HCT116 (cell line): ENCODE data around the gene ARHGAP29. TPM values are rescaled to one million over a fixed set of nuclear protein-coding genes. Genes with fewer than 3 reads are reported as not detected.

Experiments
- ATAC-seq: fragments of 200-7000 bp; cut with Tn5 transposase; 2 replicates; pipeline ENCODE4 v1.9.1; 2020; ENCODE audit warnings: mild to moderate bottlenecking, moderate library complexity
- BruUV-seq: library from RNA; stranded (reverse); fragments of 400-500 nt; replicated peaks from 2 replicates; lab custom pipeline; 2021; lab: Mats Ljungman, UMichigan
- CTCF ChIA-PET: fragments of 300-600 bp; sonication (Branson Sonifier 250); formaldehyde crosslinking; loops from one replicate; lab custom pipeline; 2021; ENCODE audit warnings: antibody characterized with exemption; lab: Charles Lee
- POLR2A ChIA-PET: fragments of 300-600, 350-600 bp; sonication (Branson Sonifier 250); formaldehyde crosslinking; loops from one replicate; lab custom pipeline; 2021; ENCODE audit warnings: antibody characterized with exemption; lab: Charles Lee
- RAD21 ChIA-PET, 2 experiments: fragments of 300-600 bp; sonication (Branson Sonifier 250); formaldehyde crosslinking; loops; one replicate each; lab custom pipeline; 2023; ENCODE audit warnings: low total read pairs in 2 of 2; ENCODE audit not compliant: uncharacterized antibody in 2 of 2, unreplicated experiment in 2 of 2, low non-redundant PET in 1 of 2; lab: Charles Lee
- DNase-seq: peaks from one replicate; pipeline ENCODE4 v3.0.0-alpha.2; 2010; ENCODE audit warnings: low read depth, low spot score
- H2AFZ ChIP-seq: fragments of 200-600 bp; shearing (Covaris generic), sonication (generic); 2 replicates; pipeline ENCODE4 v1.6.1; 2017; ENCODE audit warnings: low read depth, mixed run types, mixed read lengths, antibody characterized with exemption, low read length; ENCODE audit not compliant: poor library complexity, severe bottlenecking
- H3K27ac ChIP-seq: 2 replicates; pipeline ENCODE4 v1.5.1; 2012; ENCODE audit warnings: low read depth, low read length
- H3K27me3 ChIP-seq: fragments of 200-600 bp; sonication (generic); 2 replicates; pipeline ENCODE4 v1.6.1; 2016; ENCODE audit warnings: mixed run types, low read length, mixed read lengths; ENCODE audit not compliant: insufficient read depth
- H3K36me3 ChIP-seq, 2 experiments: fragments of 200-500 bp in 1 of 2; fragments of 200-600 bp in 1 of 2; sonication (Bioruptor generic) in 1 of 2; sonication (generic) in 1 of 2; 2 replicates each; pipeline versions ENCODE4 v1.5.1 to v1.6.1; 2014 to 2016; ENCODE audit warnings: low read length in 2 of 2, inconsistent platforms in 1 of 2, mixed read lengths in 1 of 2, mixed run types in 1 of 2; ENCODE audit not compliant: insufficient read depth in 2 of 2, control insufficient read depth in 1 of 2
- H3K4me1 ChIP-seq, 2 experiments: fragments of 200-600 bp in 1 of 2; sonication (generic) in 1 of 2; 2 replicates each; pipeline versions ENCODE4 v1.5.1 to v1.6.1; 2012 to 2017; ENCODE audit warnings: low read length in 2 of 2, inconsistent platforms in 1 of 2, mild to moderate bottlenecking in 1 of 2, mixed read lengths in 1 of 2, mixed run types in 1 of 2, moderate library complexity in 1 of 2; ENCODE audit not compliant: insufficient read depth in 2 of 2, control insufficient read depth in 1 of 2
- H3K4me2 ChIP-seq: fragments of 200-600 bp; sonication (generic); 2 replicates; pipeline ENCODE4 v1.6.1; 2017; ENCODE audit warnings: mixed run types, low read length, mixed read lengths
- H3K4me3 ChIP-seq, 2 experiments: fragments of 200-600 bp in 1 of 2; sonication (generic) in 1 of 2; replicated peaks in 1 of 2; 2 replicates each; pipeline ENCODE4 v1.5.1; 2011 to 2016; ENCODE audit warnings: low read length in 2 of 2, control low read depth in 1 of 2, low read depth in 1 of 2, mild to moderate bottlenecking in 1 of 2, mixed read lengths in 1 of 2, mixed run types in 1 of 2
- H3K79me2 ChIP-seq: fragments of 200-600 bp; sonication (generic); 2 replicates; pipeline ENCODE4 v1.6.1; 2017; ENCODE audit warnings: mild to moderate bottlenecking, mixed run types, low read length, moderate library complexity, mixed read lengths; ENCODE audit not compliant: insufficient read depth
- H3K9ac ChIP-seq: fragments of 200-600 bp; sonication (generic); 2 replicates; pipeline ENCODE4 v1.6.1; 2016; ENCODE audit warnings: low read length, mixed read lengths
- H3K9me2 ChIP-seq: fragments of 200-600 bp; sonication (generic), shearing (Covaris generic); 2 replicates; pipeline ENCODE4 v1.6.1; 2017; ENCODE audit warnings: mixed run types, mild to moderate bottlenecking, moderate library complexity; ENCODE audit not compliant: insufficient read depth
- H3K9me3 ChIP-seq, 2 experiments: fragments of 200-500 bp in 1 of 2; fragments of 200-600 bp in 1 of 2; sonication (Bioruptor generic) in 1 of 2; sonication (generic) in 1 of 2; 2 replicates each; pipeline ENCODE4 v1.6.1; 2014 to 2017; ENCODE audit warnings: low read length in 2 of 2, mixed read lengths in 2 of 2, inconsistent platforms in 1 of 2, low read depth in 1 of 2, mild to moderate bottlenecking in 1 of 2, mixed run types in 1 of 2, moderate library complexity in 1 of 2; ENCODE audit not compliant: control insufficient read depth in 1 of 2, insufficient read depth in 1 of 2
- H4K20me1 ChIP-seq: fragments of 200-600 bp; sonication (generic), shearing (Covaris generic); 2 replicates; pipeline ENCODE4 v1.6.1; 2017; ENCODE audit warnings: mixed run types, mild to moderate bottlenecking, moderate library complexity; ENCODE audit not compliant: insufficient read depth
- CEBPB ChIP-seq: IDR thresholded peaks from 2 replicates; pipeline ENCODE4 v1.6.1; 2012; ENCODE audit warnings: low read depth
- ELF1 ChIP-seq: IDR thresholded peaks from 2 replicates; pipeline ENCODE4 v1.6.1; 2012; ENCODE audit warnings: low read depth, borderline replicate concordance
- EZH2phosphoT487 ChIP-seq: fragments of 200-600 bp; IDR thresholded peaks from 2 replicates; pipeline ENCODE4 v1.6.1; 2018; ENCODE audit warnings: antibody characterized with exemption, borderline replicate concordance
- MAX ChIP-seq: IDR thresholded peaks from 2 replicates; pipeline ENCODE4 v1.6.1; 2012
- POLR2AphosphoS5 ChIP-seq: IDR thresholded peaks from 2 replicates; pipeline ENCODE4 v1.6.1; 2011; ENCODE audit warnings: mild to moderate bottlenecking, low read depth, low read length, moderate library complexity
- RAD21 ChIP-seq: IDR thresholded peaks from 2 replicates; pipeline ENCODE4 v1.6.1; 2012; ENCODE audit warnings: low read depth, mild to moderate bottlenecking
- SRF ChIP-seq: IDR thresholded peaks from 2 replicates; pipeline ENCODE4 v1.6.1; 2012; ENCODE audit warnings: low read depth
- YY1 ChIP-seq: IDR thresholded peaks from 2 replicates; pipeline ENCODE4 v1.6.1; 2011; ENCODE audit warnings: low read length, low read depth, moderate library complexity, mild to moderate bottlenecking; ENCODE audit not compliant: insufficient replicate concordance; ENCODE audit errors: extremely low read depth
- ZBTB33 ChIP-seq: IDR thresholded peaks from 2 replicates; pipeline ENCODE4 v1.6.1; 2011; ENCODE audit warnings: mild to moderate bottlenecking, low read length, moderate library complexity; ENCODE audit not compliant: insufficient replicate concordance; ENCODE audit errors: extremely low read depth
- ZFX ChIP-seq: fragments of 450-650 bp; IDR thresholded peaks from 2 replicates; pipeline ENCODE4 v1.6.1; 2017
- ZNF274 ChIP-seq: fragments of 200-500 bp; sonication (Bioruptor generic); IDR thresholded peaks from 2 replicates; pipeline ENCODE4 v1.6.1; 2014; ENCODE audit warnings: mild to moderate bottlenecking, low read depth, low read length, inconsistent platforms
- intact Hi-C: fragments of 100-400 bp; cut with micrococcal nuclease; formaldehyde crosslinking; loops from 2 replicates; pipeline ENCODE4 v1.10.0; 2022
- total RNA-seq: library from RNA; stranded (reverse); gene quantifications from one replicate; pipeline ENCODE4 v1.2.1, GENCODE V29; 2021; ENCODE audit not compliant: unreplicated experiment

Gene ARHGAP29
- total RNA-seq, 1 experiment from 2014 or later, result 128 TPM

- ChIA-PET RAD21 (no interaction called here), POLR2A (no interaction called here), CTCF (no interaction called here)
- intact Hi-C loops, result no loop called here
- peaks cover 12 to 61% of the 10 kb centered on the region in 2 experiments for H3K4me1 ChIP-seq
- H2AFZ ChIP-seq, result no peak overlapping the region
- no peaks in the 10 kb centered on the region for H3K79me2 ChIP-seq
- no peak overlapping the region for H3K27ac ChIP-seq
- H3K4me3 ChIP-seq, result no peak overlapping the region
- DNase-seq (no peak), ATAC-seq (no peak)
- H3K27me3 ChIP-seq, result no peaks in the 10 kb centered on the region
- no peaks in the 10 kb centered on the region for H3K9me2 ChIP-seq
- TF ChIP-seq ZFX, result no peak
- TF ChIP-seq MAX, result no peak
- no peak for TF ChIP-seq RAD21
- TF ChIP-seq CEBPB, result no peak
- no peak for TF ChIP-seq EZH2phosphoT487
- TF ChIP-seq YY1, result no peak
- TF ChIP-seq ELF1, result no peak
- no peak for TF ChIP-seq POLR2AphosphoS5
- TF ChIP-seq ZNF274, result no peak
- no peak for TF ChIP-seq ZBTB33
- no peak for TF ChIP-seq SRF
- H4K20me1 ChIP-seq, result no peaks in the 10 kb centered on the region
- H3K4me2 ChIP-seq, result no peak overlapping the region
- no TSS peak for BruUV-seq
- no peaks in the 10 kb centered on the region for H3K9me3 ChIP-seq
- no peak overlapping the region for H3K9ac ChIP-seq
- H3K36me3 ChIP-seq, result no peaks in the 10 kb centered on the region
Observed at GRCh38 chr1:94274561-94274960, 37.2 kb upstream of the ARHGAP29 start.
